Measurements from ENCODE around the gene IL1RAPL2. TPM values are rescaled to one million over a fixed set of nuclear protein-coding genes. Genes with fewer than 3 reads are reported as not detected.

The IL1RAPL2 gene
- total and polyA plus RNA-seq, 10 of the 15 experiments (the other 5 are each of a cell fraction or from before 2014, with no cell fraction given): 0.19 TPM; not detected in 9

- ChIA-PET POLR2A (no interaction called here), CTCF (interaction anchor here (0.7 kb wide), 1 partner anchor 15 kb away, joined by 3 read pairs; no protein-coding TSS in a partner anchor), RAD21 (ENCODE audit: unreplicated experiment) (no interaction called here), SMC1A (ENCODE audit: uncharacterized antibody, unreplicated experiment) (no interaction called here)
- no peaks in the 10 kb centered on the region for H3K9me3 ChIP-seq (replicated peaks; ENCODE audit: control insufficient read depth, insufficient read depth, low read length)
- intact Hi-C loops (cut with micrococcal nuclease; ENCODE audit: unreplicated experiment) (no loop called here), in situ Hi-C loops (cut with MboI) (no loop called here)
- no peak overlapping the region for H2AFZ ChIP-seq (ENCODE audit: control insufficient read depth, low read depth, low read length)
- WGBS (ENCODE audit: insufficient coverage, insufficient replicate concordance, low lambda C conversion rate, missing lambda C conversion rate): 32% methylated on average over 3 of the region's 3 CpGs
- H3K9ac ChIP-seq (ENCODE audit: control insufficient read depth, insufficient read depth, low read length): no peak overlapping the region
- H3K36me3 ChIP-seq (ENCODE audit: control insufficient read depth in 2 of 2, insufficient read depth in 2 of 2, low read length in 1 of 2): no peaks in the 10 kb centered on the region
- H3K27ac ChIP-seq (ENCODE audit: control insufficient read depth, insufficient read depth): no peak overlapping the region
- H4K20me1 ChIP-seq (ENCODE audit: control insufficient read depth, insufficient read depth): no peaks in the 10 kb centered on the region
- no peaks in the 10 kb centered on the region for H3K4me1 ChIP-seq (ENCODE audit: control insufficient read depth, insufficient read depth, low read length)
- no peaks in the 10 kb centered on the region for H3K79me2 ChIP-seq (ENCODE audit: control insufficient read depth, insufficient read depth, low read length)
- no peak for FAIRE-seq
- no peak for ATAC-seq
- no peak for DNase-seq (ENCODE audit: low read depth, low spot score)
- no peak overlapping the region for H3K4me3 ChIP-seq
- no TSS peak for BruUV-seq (replicated peaks)
- no peaks in the 10 kb centered on the region for H3K27me3 ChIP-seq (replicated peaks in 1 of 2; ENCODE audit: control insufficient read depth in 2 of 2, insufficient read depth in 2 of 2, low read length in 1 of 2)
- TF ChIP-seq TCF3 (IDR thresholded peaks at IDR 0.05; ENCODE audit: borderline replicate concordance, insufficient read depth, low read depth, low read length) (no peak), E4F1 (IDR thresholded peaks at IDR 0.05; ENCODE audit: borderline replicate concordance, partially characterized antibody) (no peak), EGR1 (IDR thresholded peaks at IDR 0.05; ENCODE audit: borderline replicate concordance in 1 of 2, low read depth in 2 of 2, low read length in 2 of 2) (no peak), CHD1 (IDR thresholded peaks at IDR 0.05; ENCODE audit: low read depth, low read length) (no peak), NRF1 (conservative IDR thresholded peaks at IDR 0.05; ENCODE audit: low read depth, low read length) (no peak), MYB (IDR thresholded peaks at IDR 0.05; ENCODE audit: borderline replicate concordance, low read depth, low read length) (no peak), ZNF384 (IDR thresholded peaks at IDR 0.05; ENCODE audit: borderline replicate concordance, low read depth, low read length) (no peak), RCOR1 (conservative IDR thresholded peaks at IDR 0.05; ENCODE audit: low read depth, low read length) (no peak), PKNOX1 (IDR thresholded peaks at IDR 0.05) (no peak), CHD4 (IDR thresholded peaks at IDR 0.05) (no peak), ZSCAN29 (IDR thresholded peaks at IDR 0.05) (no peak), MEF2A (IDR thresholded peaks at IDR 0.05; ENCODE audit: insufficient read depth, low read depth, low read length) (no peak), TAF1 (IDR thresholded peaks at IDR 0.05; ENCODE audit: borderline replicate concordance, low read depth, low read length) (no peak), ETV6 (conservative IDR thresholded peaks at IDR 0.05 in 1 of 2, IDR thresholded peaks at IDR 0.05 in 1 of 2; ENCODE audit: borderline replicate concordance in 1 of 2, low read depth in 1 of 2) (no peak), RBBP5 (conservative IDR thresholded peaks at IDR 0.05) (no peak), NFIC (IDR thresholded peaks at IDR 0.05; ENCODE audit: low read depth, low read length) (no peak), CEBPZ (IDR thresholded peaks at IDR 0.05; ENCODE audit: low read depth, low read length) (no peak), CREM (IDR thresholded peaks at IDR 0.05; ENCODE audit: low read depth) (no peak), ZNF217 (IDR thresholded peaks at IDR 0.05) (no peak)
- H3K4me2 ChIP-seq (ENCODE audit: control insufficient read depth, insufficient read depth): no peak overlapping the region
Observed at GRCh38 chrX:105179644-105180043, 613.6 kb downstream of the IL1RAPL2 start.
